ENCODE measurements around the gene OSBPL10.

DNA sequence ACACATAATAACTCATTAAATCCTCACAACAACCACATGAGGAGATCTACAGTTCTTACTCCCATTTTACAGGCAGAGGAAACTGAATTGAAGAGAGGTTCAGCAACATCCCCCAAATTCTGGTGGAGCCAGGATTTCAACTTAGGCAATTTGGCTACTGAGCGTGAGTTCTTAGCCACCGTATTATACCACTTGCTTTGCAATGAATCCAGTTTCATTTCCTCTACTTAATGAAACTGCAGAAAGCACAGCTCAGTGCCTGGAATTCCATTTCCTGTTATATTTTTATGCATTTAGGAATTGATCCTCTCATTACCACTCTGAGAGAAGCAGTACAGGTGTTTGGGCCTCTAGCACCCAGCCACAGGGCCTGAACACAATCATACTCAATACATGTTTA, 4.8 kb upstream of the OSBPL10 start:
- TF ChIP-seq, protein P1, sequence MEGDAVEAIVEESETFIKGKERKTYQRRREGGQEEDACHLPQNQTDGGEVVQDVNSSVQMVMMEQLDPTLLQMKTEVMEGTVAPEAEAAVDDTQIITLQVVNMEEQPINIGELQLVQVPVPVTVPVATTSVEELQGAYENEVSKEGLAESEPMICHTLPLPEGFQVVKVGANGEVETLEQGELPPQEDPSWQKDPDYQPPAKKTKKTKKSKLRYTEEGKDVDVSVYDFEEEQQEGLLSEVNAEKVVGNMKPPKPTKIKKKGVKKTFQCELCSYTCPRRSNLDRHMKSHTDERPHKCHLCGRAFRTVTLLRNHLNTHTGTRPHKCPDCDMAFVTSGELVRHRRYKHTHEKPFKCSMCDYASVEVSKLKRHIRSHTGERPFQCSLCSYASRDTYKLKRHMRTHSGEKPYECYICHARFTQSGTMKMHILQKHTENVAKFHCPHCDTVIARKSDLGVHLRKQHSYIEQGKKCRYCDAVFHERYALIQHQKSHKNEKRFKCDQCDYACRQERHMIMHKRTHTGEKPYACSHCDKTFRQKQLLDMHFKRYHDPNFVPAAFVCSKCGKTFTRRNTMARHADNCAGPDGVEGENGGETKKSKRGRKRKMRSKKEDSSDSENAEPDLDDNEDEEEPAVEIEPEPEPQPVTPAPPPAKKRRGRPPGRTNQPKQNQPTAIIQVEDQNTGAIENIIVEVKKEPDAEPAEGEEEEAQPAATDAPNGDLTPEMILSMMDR (conservative IDR thresholded peaks at IDR 0.05; ENCODE audit: low read depth, low read length), result no peak
- TF ChIP-seq POLR2A (IDR thresholded peaks at IDR 0.05; ENCODE audit: low read depth, low read length) (no peak), CEBPB (IDR thresholded peaks at IDR 0.05; ENCODE audit: low read depth, low read length) (no peak), NFE2L2 (IDR thresholded peaks at IDR 0.05; ENCODE audit: low read depth, low read length) (no peak), RCOR1 (IDR thresholded peaks at IDR 0.05; ENCODE audit: insufficient replicate concordance, low read length) (no peak), FOS (IDR thresholded peaks at IDR 0.05; ENCODE audit: low read depth, low read length) (no peak)
